H1 (cell line): Measurements from ENCODE around the gene SLC35F3. TPM values are rescaled to one million over a fixed set of nuclear protein-coding genes. Genes with fewer than 3 reads are reported as not detected.

Source experiments
- CTCF ChIA-PET: fragments of 300-600 bp; sonication (Branson Sonifier 250); formaldehyde crosslinking; loops from one replicate; lab custom pipeline; 2021; ENCODE audit not compliant: partially characterized antibody; lab: Charles Lee
- POLR2A ChIA-PET: fragments of 300-600 bp; sonication (Branson Sonifier 250); formaldehyde crosslinking; loops from one replicate; lab custom pipeline; 2021; ENCODE audit warnings: inconsistent platforms; ENCODE audit not compliant: partially characterized antibody; lab: Charles Lee
- DNase-seq, 2 experiments: peaks; one replicate each; pipeline versions ENCODE4 v3.0.0 to v3.0.0-alpha.2; 2010 to 2022; ENCODE audit warnings: low spot score in 2 of 2, low read depth in 1 of 2, mixed read lengths in 1 of 2
- FAIRE-seq: peaks from 2 replicates; lab custom pipeline; 2011; peaks lifted over from hg19 to GRCh38; lab: Jason Lieb, UNC
- H2AFZ ChIP-seq: 2 replicates; pipeline ENCODE4 v1.8.1; 2012; ENCODE audit warnings: low read length, inconsistent platforms
- H2AK5ac ChIP-seq: 2 replicates; pipeline ENCODE4 v1.6.1; 2013; ENCODE audit warnings: low read depth, low read length
- H2BK120ac ChIP-seq: replicated peaks from 2 replicates; pipeline ENCODE3; 2013; ENCODE audit warnings: low read depth, low read length, inconsistent platforms
- H2BK12ac ChIP-seq: 2 replicates; pipeline ENCODE4 v1.6.1; 2013; ENCODE audit warnings: low read depth, low read length
- H2BK15ac ChIP-seq: 2 replicates; pipeline ENCODE4 v1.6.1; 2013; ENCODE audit warnings: low read length
- H2BK20ac ChIP-seq: 2 replicates; pipeline ENCODE4 v1.6.1; 2013; ENCODE audit warnings: low read length
- H2BK5ac ChIP-seq: 2 replicates; pipeline ENCODE4 v1.6.1; 2013; ENCODE audit warnings: low read depth, low read length
- H3K14ac ChIP-seq: 2 replicates; pipeline ENCODE4 v1.6.1; 2013; ENCODE audit warnings: inconsistent platforms; ENCODE audit not compliant: insufficient read length
- H3K18ac ChIP-seq: 2 replicates; pipeline ENCODE4 v1.6.1; 2013; ENCODE audit warnings: low read length; ENCODE audit errors: extremely low read depth
- H3K23ac ChIP-seq: 2 replicates; pipeline ENCODE4 v1.6.1; 2013; ENCODE audit warnings: inconsistent platforms; ENCODE audit not compliant: insufficient read length
- H3K23me2 ChIP-seq: 2 replicates; pipeline ENCODE4 v1.6.1; 2013; ENCODE audit warnings: low read depth, low read length
- H3K27ac ChIP-seq: 2 replicates; pipeline ENCODE4 v1.6.1; 2011; ENCODE audit warnings: low read depth, low read length, inconsistent platforms
- H3K27me3 ChIP-seq, 4 experiments: replicated peaks in 1 of 4; 1 replicate in 1 of 4; 2 replicates in 3 of 4; pipeline versions ENCODE4 v1.6.1 to v1.8.1; 2011 to 2013; ENCODE audit warnings: low read length in 3 of 4, mild to moderate bottlenecking in 3 of 4, inconsistent platforms in 2 of 4, mixed read lengths in 2 of 4, moderate library complexity in 1 of 4; ENCODE audit not compliant: control insufficient read depth in 3 of 4, insufficient read depth in 3 of 4; ENCODE audit errors: extremely low read depth in 1 of 4
- H3K36me3 ChIP-seq, 4 experiments: 2 replicates each; pipeline versions ENCODE4 v1.6.1 to v1.8.1; 2011 to 2013; ENCODE audit warnings: mild to moderate bottlenecking in 4 of 4, low read length in 3 of 4, moderate library complexity in 2 of 4, control low read depth in 1 of 4, inconsistent platforms in 1 of 4; ENCODE audit not compliant: insufficient read depth in 4 of 4, control insufficient read depth in 2 of 4
- H3K4ac ChIP-seq: replicated peaks from 2 replicates; pipeline ENCODE3; 2013; ENCODE audit warnings: low read length, low read depth, mixed read lengths, inconsistent platforms; ENCODE audit not compliant: insufficient read length
- H3K4me1 ChIP-seq, 4 experiments: replicated peaks in 1 of 4; 1 replicate in 1 of 4; 2 replicates in 3 of 4; pipeline versions ENCODE4 v1.6.1 to v1.8.1; 2011 to 2013; ENCODE audit warnings: low read length in 3 of 4, inconsistent platforms in 2 of 4, mixed read lengths in 1 of 4; ENCODE audit not compliant: insufficient read depth in 4 of 4, control insufficient read depth in 3 of 4
- H3K4me2 ChIP-seq, 2 experiments: 2 replicates each; pipeline versions ENCODE4 v1.6.1 to v1.8.1; 2011 to 2013; ENCODE audit warnings: low read depth in 2 of 2, low read length in 2 of 2, control low read depth in 1 of 2, inconsistent platforms in 1 of 2, mild to moderate bottlenecking in 1 of 2; ENCODE audit not compliant: insufficient read depth in 1 of 2
- H3K4me3 ChIP-seq, 4 experiments: fragments of 200-600, 300-600 bp in 1 of 4; sonication (generic), shearing (Covaris generic), sonication (Bioruptor Twin) in 1 of 4; 2 replicates each; pipeline versions ENCODE4 v1.5.1 to v1.8.1; 2011 to 2016; ENCODE audit warnings: low read length in 4 of 4, low read depth in 3 of 4, control low read depth in 2 of 4, inconsistent platforms in 2 of 4, mild to moderate bottlenecking in 2 of 4, mixed read lengths in 1 of 4, moderate library complexity in 1 of 4; ENCODE audit not compliant: insufficient read depth in 2 of 4; ENCODE audit errors: extremely low read depth in 1 of 4
- H3K56ac ChIP-seq: replicated peaks from 2 replicates; pipeline ENCODE3; 2013; ENCODE audit warnings: low read depth, mild to moderate bottlenecking, mixed read lengths, low read length, inconsistent platforms; ENCODE audit not compliant: insufficient read length
- H3K79me1 ChIP-seq: 2 replicates; pipeline ENCODE4 v1.6.1; 2013; ENCODE audit warnings: low read depth, low read length, control low read depth
- H3K79me2 ChIP-seq, 2 experiments: 2 replicates each; pipeline versions ENCODE4 v1.6.1 to v1.8.1; 2012 to 2013; ENCODE audit warnings: low read length in 2 of 2, mild to moderate bottlenecking in 2 of 2, inconsistent platforms in 1 of 2; ENCODE audit not compliant: insufficient read depth in 2 of 2, control insufficient read depth in 1 of 2
- H3K9ac ChIP-seq, 4 experiments: replicated peaks in 1 of 4; 1 replicate in 1 of 4; 2 replicates in 3 of 4; pipeline versions ENCODE4 v1.6.1 to v1.8.1; 2011 to 2013; ENCODE audit warnings: low read depth in 3 of 4, low read length in 3 of 4, control low read depth in 2 of 4, mild to moderate bottlenecking in 2 of 4, moderate library complexity in 2 of 4, inconsistent platforms in 1 of 4; ENCODE audit errors: extremely low read depth in 1 of 4
- H3K9me3 ChIP-seq, 2 experiments: 2 replicates each; pipeline versions ENCODE4 v1.6.1 to v1.8.1; 2012 to 2013; ENCODE audit warnings: mild to moderate bottlenecking in 2 of 2, moderate library complexity in 2 of 2, control low read depth in 1 of 2, inconsistent platforms in 1 of 2, low read depth in 1 of 2, low read length in 1 of 2, mixed read lengths in 1 of 2; ENCODE audit not compliant: insufficient read depth in 2 of 2
- H4K20me1 ChIP-seq, 2 experiments: replicated peaks in 1 of 2; 2 replicates each; pipeline versions ENCODE3 to v1.8.1; 2011 to 2013; ENCODE audit warnings: inconsistent platforms in 2 of 2, low read length in 2 of 2, mild to moderate bottlenecking in 1 of 2; ENCODE audit not compliant: insufficient read depth in 2 of 2, control insufficient read depth in 1 of 2
- H4K5ac ChIP-seq: 2 replicates; pipeline ENCODE4 v1.6.1; 2013; ENCODE audit warnings: low read length, low read depth, mixed read lengths, inconsistent platforms; ENCODE audit not compliant: insufficient read length
- H4K8ac ChIP-seq: 2 replicates; pipeline ENCODE4 v1.8.0; 2013; ENCODE audit warnings: mild to moderate bottlenecking, moderate library complexity, low read length, inconsistent platforms; ENCODE audit not compliant: insufficient read depth; ENCODE audit errors: extremely low read depth
- H4K91ac ChIP-seq: replicated peaks from 2 replicates; pipeline ENCODE3; 2013; ENCODE audit warnings: low read length, mixed read lengths, inconsistent platforms; ENCODE audit not compliant: insufficient read length
- BRCA1 ChIP-seq: IDR thresholded peaks from 2 replicates; pipeline ENCODE4 v1.6.1; 2012; ENCODE audit warnings: low read depth, low read length, improper control_type of control experiment
- CBX5 ChIP-seq: fragments of 300-800, 300-1000 bp; sonication (generic); IDR thresholded peaks from 2 replicates; pipeline ENCODE4 v1.7.1; 2016; ENCODE audit warnings: antibody characterized with exemption, low read length, low read depth
- CBX8 ChIP-seq: fragments of 300-800, 300-1000 bp; sonication (generic); IDR thresholded peaks from 2 replicates; pipeline ENCODE4 v1.7.1; 2016; ENCODE audit warnings: low read depth, low read length, borderline replicate concordance
- CEBPB ChIP-seq: IDR thresholded peaks from 2 replicates; pipeline ENCODE4 v1.6.1; 2012; ENCODE audit warnings: low read depth, low read length
- FOSL1 ChIP-seq: IDR thresholded peaks from 2 replicates; pipeline ENCODE4 v1.6.1; 2011; ENCODE audit warnings: mild to moderate bottlenecking, low read depth, low read length, moderate library complexity; ENCODE audit not compliant: insufficient read depth
- KDM4A ChIP-seq: IDR thresholded peaks from one replicate; pipeline ENCODE4 v1.7.1; 2012; ENCODE audit warnings: low read depth, mild to moderate bottlenecking, moderate library complexity, low read length, inconsistent platforms; ENCODE audit not compliant: severe bottlenecking
- PHF8 ChIP-seq: fragments of 200-600 bp; sonication (generic); conservative IDR thresholded peaks from 2 replicates; pipeline ENCODE4 v1.7.1; 2012; ENCODE audit warnings: low read depth, mild to moderate bottlenecking, inconsistent platforms, low read length, moderate library complexity
- RBBP5 ChIP-seq: IDR thresholded peaks from 2 replicates; pipeline ENCODE4 v1.7.1; 2012; ENCODE audit warnings: low read depth, mild to moderate bottlenecking, inconsistent platforms, low read length, moderate library complexity, borderline replicate concordance
- SIRT6 ChIP-seq: IDR thresholded peaks from one replicate; pipeline ENCODE4 v1.7.1; 2012; ENCODE audit warnings: low read length, inconsistent platforms
- SRF ChIP-seq: IDR thresholded peaks from 2 replicates; pipeline ENCODE4 v1.6.1; 2011; ENCODE audit warnings: mild to moderate bottlenecking, low read depth, low read length, moderate library complexity
- TAF1 ChIP-seq: IDR thresholded peaks from 2 replicates; pipeline ENCODE4 v1.6.1; 2011; ENCODE audit warnings: mild to moderate bottlenecking, low read depth, low read length
- WGBS, 2 experiments: shearing (Covaris generic) in 1 of 2; methylation state at CpG; one replicate each; pipeline versions ENCODE4 v1.1.6 to v1.1.7; 2013 to 2015; ENCODE audit warnings: low lambda C conversion rate in 2 of 2, mixed read lengths in 2 of 2, inconsistent platforms in 1 of 2, low coverage in 1 of 2, missing lambda C conversion rate in 1 of 2; ENCODE audit not compliant: insufficient replicate concordance in 2 of 2, insufficient coverage in 1 of 2, insufficient read length in 1 of 2; ENCODE audit errors: extremely low coverage in 1 of 2, missing lambda C conversion rate in 1 of 2; 5-methylcytosine and 5-hydroxymethylcytosine counted together
- polyA plus RNA-seq, 7 experiments: library from polyadenylated mRNA; depleted of rRNA in 3 of 7; stranded (reverse) in 5 of 7; unstranded in 2 of 7; fragments of >200 nt in 5 of 7; fragments of 200-250 nt in 2 of 7; gene quantifications; 1 replicate in 5 of 7; 2 replicates in 1 of 7; 4 replicates in 1 of 7; pipeline versions ENCODE4 v1.2.1 to v1.2.3, GENCODE V29; 2011 to 2013; ENCODE audit warnings: missing spikeins in 2 of 7, mixed read lengths in 2 of 7
- total RNA-seq: library from RNA; stranded (reverse); fragmentation: NEBNext Ultra II Directional; extraction: Animal tissue kit (Norgen Biotek cat#: 25700); gene quantifications from 2 replicates; pipeline ENCODE4 v1.2.1, GENCODE V29; 2021
- TF ChIP-seq, protein P1 (sequence below): IDR thresholded peaks from 2 replicates; pipeline ENCODE4 v1.6.1; 2011; ENCODE audit warnings: low read length, improper control_type of control experiment
- TF ChIP-seq, protein P2 (sequence below): IDR thresholded peaks from 2 replicates; pipeline ENCODE4 v1.6.1; 2012; ENCODE audit warnings: inconsistent platforms

The SLC35F3 gene
- total and polyA plus RNA-seq, 2 of the 8 experiments (the other 6 are each of a cell fraction or from before 2014, with no cell fraction given) = 0.78 to 1.2 TPM

DNA sequence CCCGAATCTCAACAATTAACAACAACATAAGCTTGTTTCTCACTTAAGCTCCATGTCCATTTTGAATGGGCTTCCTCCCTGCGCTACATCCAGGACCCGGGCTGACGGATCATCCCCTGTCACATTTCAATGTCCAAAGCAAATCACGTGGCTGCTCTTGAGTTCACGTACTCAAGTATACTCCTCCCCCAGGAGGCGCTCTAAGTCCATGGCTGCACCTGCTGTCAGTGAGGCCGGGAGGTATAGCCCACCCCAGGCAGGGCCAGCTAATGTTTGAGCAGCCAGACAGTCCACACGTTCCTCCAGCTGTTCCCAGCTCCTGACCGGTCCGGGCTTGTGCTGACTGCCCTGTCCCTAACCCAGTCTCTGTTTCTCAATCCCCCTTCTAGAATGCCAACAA lies 220.8 kb downstream of the SLC35F3 start:
- H3K4me1 ChIP-seq = 0 out of 7 replicates have a peak, but pooled peaks cover 0 to 2% (median 0%) of the 10 kb centered on the region in 4 experiments
- no peaks in the 10 kb centered on the region for H3K36me3 ChIP-seq
- no peak overlapping the region for H2BK120ac ChIP-seq
- no peak overlapping the region for H3K4ac ChIP-seq
- no peaks in the 10 kb centered on the region for H3K79me1 ChIP-seq
- no peak overlapping the region for H4K5ac ChIP-seq
- no peak overlapping the region for H4K8ac ChIP-seq
- POLR2A ChIA-PET = interaction anchor here (1.0 kb wide), 1 partner anchor 178 kb away, joined by 3 read pairs; no protein-coding TSS in a partner anchor
- H3K27ac ChIP-seq = no peak overlapping the region
- no peak overlapping the region for H4K91ac ChIP-seq
- H2BK20ac ChIP-seq = no peak overlapping the region
- H3K27me3 ChIP-seq = no peaks in the 10 kb centered on the region
- FAIRE-seq = peak; percentile 85
- H3K9ac ChIP-seq = no peak overlapping the region
- no peak overlapping the region for H3K23ac ChIP-seq
- peak; percentile 56 to 82 for DNase-seq
- no peaks in the 10 kb centered on the region for H4K20me1 ChIP-seq
- H3K56ac ChIP-seq = no peak overlapping the region
- H2BK15ac ChIP-seq = no peak overlapping the region
- H3K9me3 ChIP-seq = no peaks in the 10 kb centered on the region
- H3K4me2 ChIP-seq = peak overlapping the region in 1 of 2 experiments; percentile 16; a peak in 2 of 4 replicates
- no peak overlapping the region for H2BK5ac ChIP-seq
- no peak overlapping the region for H2BK12ac ChIP-seq
- CTCF ChIA-PET = interaction anchor here (0.6 to 4.8 kb wide), 45 partner anchors 8 to 1187 kb away, joined by 3 to 76 read pairs (median 4); no protein-coding TSS in a partner anchor
- H2AFZ ChIP-seq = 0 out of 2 replicates have a peak overlapping the region, but pooled peaks have one; percentile 43
- H3K18ac ChIP-seq = no peak overlapping the region
- H3K23me2 ChIP-seq = no peaks in the 10 kb centered on the region
- no peak overlapping the region for H3K14ac ChIP-seq
- WGBS, 2 experiments = 24% methylated on average over 11 of the region's 11 CpGs; no CpG with 5 or more reads in 1 of the 2 experiments
- no peak overlapping the region for H2AK5ac ChIP-seq
- no peak overlapping the region for H3K4me3 ChIP-seq
- H3K79me2 ChIP-seq = no peaks in the 10 kb centered on the region
- TF ChIP-seq FOSL1 (no peak), TAF1 (no peak), PHF8 (no peak), CBX8 (no peak), CBX5 (no peak), RBBP5 (no peak), CEBPB (no peak), SRF (no peak), KDM4A (no peak), SIRT6 (no peak), BRCA1 (no peak)
- TF ChIP-seq, protein P1, sequence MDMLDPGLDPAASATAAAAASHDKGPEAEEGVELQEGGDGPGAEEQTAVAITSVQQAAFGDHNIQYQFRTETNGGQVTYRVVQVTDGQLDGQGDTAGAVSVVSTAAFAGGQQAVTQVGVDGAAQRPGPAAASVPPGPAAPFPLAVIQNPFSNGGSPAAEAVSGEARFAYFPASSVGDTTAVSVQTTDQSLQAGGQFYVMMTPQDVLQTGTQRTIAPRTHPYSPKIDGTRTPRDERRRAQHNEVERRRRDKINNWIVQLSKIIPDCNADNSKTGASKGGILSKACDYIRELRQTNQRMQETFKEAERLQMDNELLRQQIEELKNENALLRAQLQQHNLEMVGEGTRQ = peak; percentile 80
- TF ChIP-seq, protein P2, sequence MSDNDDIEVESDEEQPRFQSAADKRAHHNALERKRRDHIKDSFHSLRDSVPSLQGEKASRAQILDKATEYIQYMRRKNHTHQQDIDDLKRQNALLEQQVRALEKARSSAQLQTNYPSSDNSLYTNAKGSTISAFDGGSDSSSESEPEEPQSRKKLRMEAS = peak; percentile 84
